ENCODE data around the gene ATP2B2.

The ATP2B2 gene

GRCh38 chr3:10348404-10348721 is 157.0 kb downstream of the ATP2B2 start:
- Histone ChIP-seq H4K91ac (ENCODE audit: low read length) (no peak overlapping the region), H3K23ac (ENCODE audit: low read length in 2 of 2) (no peak overlapping the region), H3K18ac (ENCODE audit: low read depth in 1 of 2, low read length in 2 of 2) (no peak overlapping the region), H3K9ac (ENCODE audit: low read length) (no peak overlapping the region), H3K4me1 (ENCODE audit: control insufficient read depth, insufficient read depth, low read depth, low read length) (peaks cover 17% of the 10 kb centered on the region), H3K4me2 (ENCODE audit: low read length, poor library complexity, severe bottlenecking) (no peak overlapping the region), H2BK120ac (ENCODE audit: low read depth, low read length) (no peak overlapping the region), H3K27me3 (ENCODE audit: control insufficient read depth in 1 of 2, insufficient read depth in 1 of 2, low read length in 2 of 2) (peaks cover 0 to 17% of the 10 kb centered on the region in 2 experiments), H3K27ac (ENCODE audit: low read length, poor library complexity, severe bottlenecking) (no peak overlapping the region), H2BK12ac (ENCODE audit: low read length in 2 of 2) (no peak overlapping the region), H3K36me3 (ENCODE audit: control insufficient read depth in 1 of 2, insufficient read depth in 2 of 2, low read depth in 1 of 2, low read length in 2 of 2) (no peaks in the 10 kb centered on the region), H3K4me3 (ENCODE audit: insufficient read depth in 1 of 2, low read depth in 1 of 2, low read length in 2 of 2) (no peak overlapping the region), H2BK15ac (ENCODE audit: low read depth, poor library complexity, severe bottlenecking) (no peak overlapping the region), H3K9me3 (ENCODE audit: control insufficient read depth, low read length) (no peaks in the 10 kb centered on the region), H2AK5ac (ENCODE audit: low read length, severe bottlenecking) (no peak overlapping the region), H3K79me1 (replicated peaks; ENCODE audit: low read length, poor library complexity, severe bottlenecking) (no peaks in the 10 kb centered on the region), H4K8ac (ENCODE audit: low read length) (no peak overlapping the region), H2AFZ (ENCODE audit: low read depth, low read length) (no peak overlapping the region), H3K4ac (ENCODE audit: low read depth in 1 of 2, low read length in 2 of 2) (no peak overlapping the region), H2BK5ac (ENCODE audit: low read depth, low read length, poor library complexity, severe bottlenecking) (no peak overlapping the region), H3K14ac (ENCODE audit: low read length in 2 of 2) (no peak overlapping the region)
- WGBS, result 93% methylated on average over 5 of the region's 5 CpGs
- DNase-seq, result no peak

DNA sequence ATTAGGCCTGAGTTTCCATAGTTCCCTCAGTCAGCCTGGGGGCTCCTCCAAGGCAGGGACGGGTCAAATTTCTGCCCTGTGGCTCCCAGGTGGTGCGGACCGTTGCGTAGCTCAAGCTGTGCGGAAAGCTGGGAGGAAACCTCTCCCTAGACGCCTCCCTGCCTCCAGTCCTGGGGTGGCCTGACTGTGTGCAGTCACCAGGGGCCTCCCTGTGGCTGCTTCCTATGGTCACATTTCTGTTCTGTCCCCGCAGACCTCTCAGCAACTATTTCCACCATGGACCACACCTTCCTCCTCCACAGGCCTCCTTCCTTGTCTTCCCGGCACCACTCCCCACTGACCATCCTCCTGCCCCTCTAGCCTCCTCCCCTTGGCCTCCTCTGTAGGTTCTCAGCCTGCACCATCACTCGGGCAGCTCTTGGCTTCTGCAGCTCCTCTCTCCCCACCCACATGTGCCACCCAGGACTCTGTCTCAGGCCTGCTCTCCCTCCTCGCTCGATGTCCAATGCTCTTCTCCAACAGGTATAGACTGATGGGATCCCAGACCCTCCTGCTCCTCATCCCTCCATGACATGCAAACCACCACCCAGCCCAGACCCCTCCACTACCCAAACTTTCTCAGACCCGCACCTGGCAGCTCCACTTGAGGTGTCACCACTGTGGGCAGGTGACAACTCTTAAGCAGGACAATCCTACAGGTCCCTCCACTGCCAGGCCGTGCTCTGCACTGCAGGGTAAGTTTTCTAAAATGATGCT is 157.6 kb downstream of the ATP2B2 start:
- Histone ChIP-seq H3K4me3 (ENCODE audit: insufficient read depth in 1 of 2, low read depth in 1 of 2, low read length in 2 of 2) (no peak overlapping the region), H3K18ac (ENCODE audit: low read depth in 1 of 2, low read length in 2 of 2) (no peak overlapping the region), H2AFZ (ENCODE audit: low read depth, low read length) (no peak overlapping the region), H2BK120ac (ENCODE audit: low read depth, low read length) (no peak overlapping the region), H3K27me3 (ENCODE audit: control insufficient read depth in 1 of 2, insufficient read depth in 1 of 2, low read length in 2 of 2) (peaks cover 0 to 17% of the 10 kb centered on the region in 2 experiments), H2AK5ac (ENCODE audit: low read length, severe bottlenecking) (no peak overlapping the region), H3K79me1 (replicated peaks; ENCODE audit: low read length, poor library complexity, severe bottlenecking) (no peaks in the 10 kb centered on the region), H2BK15ac (ENCODE audit: low read depth, poor library complexity, severe bottlenecking) (no peak overlapping the region), H3K4ac (ENCODE audit: low read depth in 1 of 2, low read length in 2 of 2) (no peak overlapping the region), H3K4me2 (ENCODE audit: low read length, poor library complexity, severe bottlenecking) (no peak overlapping the region), H2BK12ac (ENCODE audit: low read length in 2 of 2) (no peak overlapping the region), H4K8ac (ENCODE audit: low read length) (no peak overlapping the region), H3K4me1 (ENCODE audit: control insufficient read depth, insufficient read depth, low read depth, low read length) (peaks cover 12% of the 10 kb centered on the region), H3K9me3 (ENCODE audit: control insufficient read depth, low read length) (no peaks in the 10 kb centered on the region), H3K14ac (ENCODE audit: low read length in 2 of 2) (no peak overlapping the region), H3K23ac (ENCODE audit: low read length in 2 of 2) (no peak overlapping the region), H3K36me3 (ENCODE audit: control insufficient read depth in 1 of 2, insufficient read depth in 2 of 2, low read depth in 1 of 2, low read length in 2 of 2) (no peaks in the 10 kb centered on the region), H3K27ac (ENCODE audit: low read length, poor library complexity, severe bottlenecking) (no peak overlapping the region), H4K91ac (ENCODE audit: low read length) (no peak overlapping the region), H2BK5ac (ENCODE audit: low read depth, low read length, poor library complexity, severe bottlenecking) (no peak overlapping the region), H3K9ac (ENCODE audit: low read length) (no peak overlapping the region)
- DNase-seq, result no peak
- 88% methylated on average over 13 of the region's 13 CpGs for WGBS

- H3K36me3 ChIP-seq (ENCODE audit: control insufficient read depth in 1 of 2, insufficient read depth in 2 of 2, low read depth in 1 of 2, low read length in 2 of 2), result no peaks in the 10 kb centered on the region
- H2BK12ac ChIP-seq (ENCODE audit: low read length in 2 of 2), result no peak overlapping the region
- H2AFZ ChIP-seq (ENCODE audit: low read depth, low read length), result no peak overlapping the region
- H3K4ac ChIP-seq (ENCODE audit: low read depth in 1 of 2, low read length in 2 of 2), result no peak overlapping the region
- peaks cover 0 to 30% of the 10 kb centered on the region in 2 experiments for H3K27me3 ChIP-seq (ENCODE audit: control insufficient read depth in 1 of 2, insufficient read depth in 1 of 2, low read length in 2 of 2)
- no peak overlapping the region for H4K91ac ChIP-seq (ENCODE audit: low read length)
- H3K4me3 ChIP-seq (ENCODE audit: insufficient read depth in 1 of 2, low read depth in 1 of 2, low read length in 2 of 2), result no peak overlapping the region
- no peak overlapping the region for H2BK5ac ChIP-seq (ENCODE audit: low read depth, low read length, poor library complexity, severe bottlenecking)
- H2BK120ac ChIP-seq (ENCODE audit: low read depth, low read length), result no peak overlapping the region
- no peak overlapping the region for H3K14ac ChIP-seq (ENCODE audit: low read length in 2 of 2)
- peak overlapping the region; percentile 37 for H2BK15ac ChIP-seq (ENCODE audit: low read depth, poor library complexity, severe bottlenecking)
- no peak overlapping the region for H3K18ac ChIP-seq (ENCODE audit: low read depth in 1 of 2, low read length in 2 of 2)
- H3K23ac ChIP-seq (ENCODE audit: low read length in 2 of 2), result no peak overlapping the region
- H3K9me3 ChIP-seq (ENCODE audit: control insufficient read depth, low read length), result no peaks in the 10 kb centered on the region
- WGBS, result 91% methylated on average over 15 of the region's 15 CpGs
- no peak for DNase-seq
- H3K79me1 ChIP-seq (replicated peaks; ENCODE audit: low read length, poor library complexity, severe bottlenecking), result no peaks in the 10 kb centered on the region
- no peak overlapping the region for H4K8ac ChIP-seq (ENCODE audit: low read length)
- H3K27ac ChIP-seq (ENCODE audit: low read length, poor library complexity, severe bottlenecking), result no peak overlapping the region
- H3K9ac ChIP-seq (ENCODE audit: low read length), result no peak overlapping the region
- no peak overlapping the region for H3K4me2 ChIP-seq (ENCODE audit: low read length, poor library complexity, severe bottlenecking)
- H2AK5ac ChIP-seq (ENCODE audit: low read length, severe bottlenecking), result no peak overlapping the region
- H3K4me1 ChIP-seq (ENCODE audit: control insufficient read depth, insufficient read depth, low read depth, low read length), result peaks cover 2% of the 10 kb centered on the region
These were observed 159.5 kb downstream of the ATP2B2 start for GRCh38 chr3:10345911-10346310.

- Histone ChIP-seq H3K4ac (ENCODE audit: low read depth in 1 of 2, low read length in 2 of 2) (no peak overlapping the region), H2BK12ac (ENCODE audit: low read length in 2 of 2) (no peak overlapping the region), H3K27ac (ENCODE audit: low read length, poor library complexity, severe bottlenecking) (no peak overlapping the region), H3K36me3 (ENCODE audit: control insufficient read depth in 1 of 2, insufficient read depth in 2 of 2, low read depth in 1 of 2, low read length in 2 of 2) (no peaks in the 10 kb centered on the region), H2BK15ac (ENCODE audit: low read depth, poor library complexity, severe bottlenecking) (no peak overlapping the region), H2AFZ (ENCODE audit: low read depth, low read length) (no peak overlapping the region), H4K91ac (ENCODE audit: low read length) (no peak overlapping the region), H3K9me3 (ENCODE audit: control insufficient read depth, low read length) (no peaks in the 10 kb centered on the region), H2BK120ac (ENCODE audit: low read depth, low read length) (no peak overlapping the region), H4K8ac (ENCODE audit: low read length) (no peak overlapping the region), H3K23ac (ENCODE audit: low read length in 2 of 2) (no peak overlapping the region), H3K4me3 (ENCODE audit: insufficient read depth in 1 of 2, low read depth in 1 of 2, low read length in 2 of 2) (no peak overlapping the region), H3K4me1 (ENCODE audit: control insufficient read depth, insufficient read depth, low read depth, low read length) (peaks cover 2% of the 10 kb centered on the region), H3K27me3 (ENCODE audit: control insufficient read depth in 1 of 2, insufficient read depth in 1 of 2, low read length in 2 of 2) (peaks cover 0 to 32% of the 10 kb centered on the region in 2 experiments), H2AK5ac (ENCODE audit: low read length, severe bottlenecking) (no peak overlapping the region), H3K14ac (ENCODE audit: low read length in 2 of 2) (no peak overlapping the region), H2BK5ac (ENCODE audit: low read depth, low read length, poor library complexity, severe bottlenecking) (no peak overlapping the region), H3K4me2 (ENCODE audit: low read length, poor library complexity, severe bottlenecking) (no peak overlapping the region), H3K18ac (ENCODE audit: low read depth in 1 of 2, low read length in 2 of 2) (no peak overlapping the region), H3K9ac (ENCODE audit: low read length) (no peak overlapping the region), H3K79me1 (replicated peaks; ENCODE audit: low read length, poor library complexity, severe bottlenecking) (no peaks in the 10 kb centered on the region)
- WGBS, result 72% methylated on average over 19 of the region's 19 CpGs
- DNase-seq, result no peak
These were observed 160.3 kb downstream of the ATP2B2 start for GRCh38 chr3:10344944-10345575.
